Left lung (tissue), 10 donors: ENCODE measurements around the gene SBK1. TPM values are rescaled to one million over a fixed set of nuclear protein-coding genes. Genes with fewer than 3 reads are reported as not detected.

ENCODE experiments used
- ATAC-seq: fragments of 200-7000 bp; cut with Tn5 transposase; one replicate; pipeline ENCODE4 v1.9.1; 2020; ENCODE audit warnings: moderate library complexity
- DNase-seq, 4 donors: peaks; one replicate each; pipeline ENCODE4 v3.0.0-alpha.2; 2013 to 2020
- H3K27ac ChIP-seq, 2 donors: fragments of 200-600 bp; sonication (generic) in 1 of 2; one replicate each; pipeline versions ENCODE4 v1.5.0 to v1.8.0; 2020 to 2021
- H3K27me3 ChIP-seq, 2 donors: fragments of 200-600 bp; sonication (generic) in 1 of 2; one replicate each; pipeline versions ENCODE4 v1.5.0 to v1.8.0; 2020 to 2021
- H3K36me3 ChIP-seq, 2 donors: fragments of 200-600 bp; sonication (generic) in 1 of 2; one replicate each; pipeline versions ENCODE4 v1.5.0 to v1.8.0; 2020 to 2021
- H3K4me1 ChIP-seq, 2 donors: fragments of 200-600 bp; one replicate each; pipeline ENCODE4 v1.8.0; 2021
- H3K4me3 ChIP-seq, 2 donors: fragments of 200-600 bp; sonication (generic) in 1 of 2; one replicate each; pipeline versions ENCODE4 v1.5.0 to v1.8.0; 2020 to 2021; ENCODE audit warnings: mild to moderate bottlenecking in 1 of 2
- H3K9me3 ChIP-seq, 2 donors: fragments of 200-600 bp; sonication (generic) in 1 of 2; one replicate each; pipeline versions ENCODE4 v1.5.0 to v1.8.0; 2020 to 2021
- CTCF ChIP-seq, 2 donors: fragments of 200-600 bp; sonication (generic) in 1 of 2; IDR thresholded peaks; one replicate each; pipeline versions ENCODE4 v1.5.0 to v1.8.0; 2021; ENCODE audit warnings: antibody characterized with exemption in 2 of 2
- intact Hi-C, 2 donors: fragments of 100-400 bp; cut with DNase I; formaldehyde crosslinking; loops; one replicate each; pipeline versions ENCODE4 v1.11.2 to v1.14.2; 2022
- polyA plus RNA-seq, 6 donors: library from polyadenylated mRNA; unstranded; fragments of 120-200 nt; gene quantifications; one replicate each; pipeline ENCODE4 v1.2.1, GENCODE V29; 2013; ENCODE audit not compliant: insufficient read length in 6 of 6
- total RNA-seq, 2 donors: library from RNA; stranded (reverse); fragmentation: NEBNext Ultra II Directional; extraction: Animal tissue kit (Norgen Biotek cat#: 25700); gene quantifications; one replicate each; pipeline ENCODE4 v1.2.1, GENCODE V29; 2021
- donor health status: DM: no; HTN: yes; CAD: no.
- donor health status: DM: no; HTN: no; CAD: no.

Gene SBK1
- total and polyA plus RNA-seq, 8 donors: 1.7 to 16.4 (median 14.4) TPM

DNA sequence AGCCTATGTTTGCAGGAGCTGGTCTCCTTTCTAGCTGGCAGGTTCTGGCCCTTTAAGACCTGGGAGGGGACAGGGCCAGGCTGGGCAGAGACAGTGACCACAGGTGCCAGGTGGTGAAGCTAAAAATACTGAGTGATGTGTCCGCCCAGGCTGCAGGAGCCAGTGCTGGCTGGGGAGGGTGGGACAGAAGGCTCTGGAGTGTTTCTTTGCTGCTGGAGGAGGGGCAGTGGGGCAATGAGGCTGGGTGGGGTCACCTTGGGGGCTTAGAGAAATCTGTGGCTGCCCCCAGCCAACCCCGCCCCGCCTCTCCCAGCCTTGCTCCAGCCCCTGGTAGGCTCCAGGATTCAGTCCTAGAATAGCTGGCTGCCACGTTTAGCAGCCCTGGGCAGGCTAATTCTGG lies 30.4 kb upstream of the SBK1 start:
- no peak for TF ChIP-seq CTCF (IDR thresholded peaks at IDR 0.05)
- ATAC-seq: no peak
- Histone ChIP-seq H3K36me3 (no peaks in the 10 kb centered on the region), H3K4me3 (no peak overlapping the region), H3K27ac (no peak overlapping the region), H3K9me3 (peaks cover 0 to 2% of the 10 kb centered on the region in 2 donors), H3K4me1 (no peaks in the 10 kb centered on the region), H3K27me3 (peaks cover 4 to 71% of the 10 kb centered on the region in 2 donors)
- no peak for DNase-seq
- intact Hi-C loops: no loop called here

DNA sequence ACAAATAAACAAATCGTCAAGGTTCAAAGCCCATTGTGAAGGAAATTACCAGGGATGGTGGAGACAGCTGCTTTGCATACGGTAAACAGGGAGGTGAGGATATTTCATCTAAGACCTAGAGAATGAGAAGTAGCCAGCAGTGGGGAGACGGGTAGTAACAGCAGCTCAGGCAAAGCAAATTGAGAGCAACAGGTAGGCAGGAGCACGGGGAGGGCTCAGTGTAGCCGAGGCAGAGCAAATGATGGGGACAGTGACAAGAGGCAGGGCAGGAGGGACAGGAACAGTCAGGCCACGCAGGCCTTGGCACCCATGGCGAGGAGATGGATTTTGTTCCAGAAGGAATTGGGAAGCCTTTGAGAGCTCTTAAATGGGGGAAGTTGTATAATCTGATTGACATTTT lies 29.0 kb upstream of the SBK1 start:
- ATAC-seq: no peak
- TF ChIP-seq CTCF (IDR thresholded peaks at IDR 0.05): no peak
- H3K27me3 ChIP-seq: peaks cover 1 to 63% of the 10 kb centered on the region in 2 donors
- H3K36me3 ChIP-seq: no peaks in the 10 kb centered on the region
- intact Hi-C loops: no loop called here
- no peak overlapping the region for H3K27ac ChIP-seq
- no peaks in the 10 kb centered on the region for H3K4me1 ChIP-seq
- H3K4me3 ChIP-seq: no peak overlapping the region
- no peak for DNase-seq
- peaks cover 0 to 2% of the 10 kb centered on the region in 2 donors for H3K9me3 ChIP-seq

DNA sequence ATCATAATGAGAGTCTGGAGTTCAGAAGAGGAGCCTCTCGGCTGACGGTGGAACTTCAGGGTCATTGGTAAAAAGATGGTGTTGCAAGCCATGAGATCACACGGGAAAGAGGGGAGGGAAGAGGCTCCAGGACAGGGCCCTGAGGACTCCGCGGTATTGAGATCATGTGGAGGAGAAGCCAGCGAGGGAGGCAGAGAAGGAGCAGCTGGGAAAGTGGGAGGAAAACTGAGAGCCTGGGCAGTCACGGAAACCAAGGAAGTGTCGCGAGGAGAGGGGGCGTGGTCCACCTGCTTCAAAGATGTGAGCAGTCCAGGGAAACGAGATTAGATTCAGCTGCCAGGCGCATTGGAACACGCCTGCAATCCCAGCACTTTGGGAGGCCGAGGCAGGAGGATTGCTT lies 27.7 kb upstream of the SBK1 start:
- no peak for TF ChIP-seq CTCF (IDR thresholded peaks at IDR 0.05)
- ATAC-seq (peak; percentile 81), DNase-seq (peak in 1 of 4 donors; percentile 14)
- Histone ChIP-seq H3K27ac (no peak overlapping the region), H3K27me3 (peaks cover 0 to 49% of the 10 kb centered on the region in 2 donors), H3K9me3 (peaks cover 0 to 2% of the 10 kb centered on the region in 2 donors), H3K36me3 (no peaks in the 10 kb centered on the region), H3K4me1 (no peaks in the 10 kb centered on the region), H3K4me3 (no peak overlapping the region)
- intact Hi-C loops: no loop called here

- TF ChIP-seq CTCF (IDR thresholded peaks at IDR 0.05): no peak
- Histone ChIP-seq H3K4me1 (no peaks in the 10 kb centered on the region), H3K36me3 (no peaks in the 10 kb centered on the region), H3K9me3 (peaks cover 0 to 4% of the 10 kb centered on the region in 2 donors), H3K27me3 (peaks cover 0 to 38% of the 10 kb centered on the region in 2 donors), H3K4me3 (no peak overlapping the region), H3K27ac (no peak overlapping the region)
- DNase-seq (no peak), ATAC-seq (no peak)
- intact Hi-C loops: no loop called here
These were observed 26.5 kb upstream of the SBK1 start for GRCh38 chr16:28265822-28266221.

DNA sequence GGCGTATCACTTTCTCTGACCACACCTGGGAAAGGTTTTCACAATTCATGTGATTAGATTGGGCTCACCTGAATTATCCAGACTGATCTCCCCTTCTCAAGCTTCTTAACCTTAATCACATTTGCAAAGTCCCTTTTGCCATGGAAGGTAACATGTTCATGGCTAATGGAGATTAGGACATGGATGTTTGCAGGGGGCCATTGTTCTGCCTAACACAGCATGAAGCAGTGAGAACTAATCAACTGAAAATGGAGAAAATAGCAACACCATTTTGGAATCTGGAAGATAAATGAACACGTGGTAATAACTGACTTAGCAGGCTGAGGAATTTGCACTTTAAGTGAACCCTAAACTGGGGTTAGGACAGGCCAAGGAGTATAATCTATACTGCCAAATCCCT lies 25.0 kb upstream of the SBK1 start:
- intact Hi-C loops: no loop called here
- Histone ChIP-seq H3K9me3 (peaks cover 0 to 7% of the 10 kb centered on the region in 2 donors), H3K27me3 (peaks cover 0 to 28% of the 10 kb centered on the region in 2 donors), H3K4me3 (no peak overlapping the region), H3K4me1 (no peaks in the 10 kb centered on the region), H3K36me3 (no peaks in the 10 kb centered on the region), H3K27ac (no peak overlapping the region)
- TF ChIP-seq CTCF (IDR thresholded peaks at IDR 0.05): no peak
- ATAC-seq (no peak), DNase-seq (no peak)
